Measurements from ENCODE around the gene LTBP1.
"Not testable (repeated sequence)": the region's sequence is repeated elsewhere in the genome, so short reads cannot be mapped to it uniquely, and the experiment has no call there.

- not testable (repeated sequence) for TF ChIP-seq POLR2A (IDR thresholded peaks at IDR 0.05)
- TF ChIP-seq, protein P1, sequence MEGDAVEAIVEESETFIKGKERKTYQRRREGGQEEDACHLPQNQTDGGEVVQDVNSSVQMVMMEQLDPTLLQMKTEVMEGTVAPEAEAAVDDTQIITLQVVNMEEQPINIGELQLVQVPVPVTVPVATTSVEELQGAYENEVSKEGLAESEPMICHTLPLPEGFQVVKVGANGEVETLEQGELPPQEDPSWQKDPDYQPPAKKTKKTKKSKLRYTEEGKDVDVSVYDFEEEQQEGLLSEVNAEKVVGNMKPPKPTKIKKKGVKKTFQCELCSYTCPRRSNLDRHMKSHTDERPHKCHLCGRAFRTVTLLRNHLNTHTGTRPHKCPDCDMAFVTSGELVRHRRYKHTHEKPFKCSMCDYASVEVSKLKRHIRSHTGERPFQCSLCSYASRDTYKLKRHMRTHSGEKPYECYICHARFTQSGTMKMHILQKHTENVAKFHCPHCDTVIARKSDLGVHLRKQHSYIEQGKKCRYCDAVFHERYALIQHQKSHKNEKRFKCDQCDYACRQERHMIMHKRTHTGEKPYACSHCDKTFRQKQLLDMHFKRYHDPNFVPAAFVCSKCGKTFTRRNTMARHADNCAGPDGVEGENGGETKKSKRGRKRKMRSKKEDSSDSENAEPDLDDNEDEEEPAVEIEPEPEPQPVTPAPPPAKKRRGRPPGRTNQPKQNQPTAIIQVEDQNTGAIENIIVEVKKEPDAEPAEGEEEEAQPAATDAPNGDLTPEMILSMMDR (IDR thresholded peaks at IDR 0.05): not testable (repeated sequence)
Measured at GRCh38 chr2:32919901-32920300, 26.9 kb upstream of the LTBP1 start.

Data from lower leg skin (tissue), 3 donors.